HCT116 (cell line): ENCODE results near the gene DOK7. TPM values are rescaled to one million over a fixed set of nuclear protein-coding genes. Genes with fewer than 3 reads are reported as not detected.

Source experiments
- ATAC-seq: fragments of 200-7000 bp; cut with Tn5 transposase; 2 replicates; pipeline ENCODE4 v1.9.1; 2020; ENCODE audit warnings: mild to moderate bottlenecking, moderate library complexity
- BruUV-seq: library from RNA; stranded (reverse); fragments of 400-500 nt; replicated peaks from 2 replicates; lab custom pipeline; 2021; lab: Mats Ljungman, UMichigan
- CTCF ChIA-PET: fragments of 300-600 bp; sonication (Branson Sonifier 250); formaldehyde crosslinking; loops from one replicate; lab custom pipeline; 2021; ENCODE audit warnings: antibody characterized with exemption; lab: Charles Lee
- POLR2A ChIA-PET: fragments of 300-600, 350-600 bp; sonication (Branson Sonifier 250); formaldehyde crosslinking; loops from one replicate; lab custom pipeline; 2021; ENCODE audit warnings: antibody characterized with exemption; lab: Charles Lee
- RAD21 ChIA-PET, 2 experiments: fragments of 300-600 bp; sonication (Branson Sonifier 250); formaldehyde crosslinking; loops; one replicate each; lab custom pipeline; 2023; ENCODE audit warnings: low total read pairs in 2 of 2; ENCODE audit not compliant: uncharacterized antibody in 2 of 2, unreplicated experiment in 2 of 2, low non-redundant PET in 1 of 2; lab: Charles Lee
- DNase-seq: peaks from one replicate; pipeline ENCODE4 v3.0.0-alpha.2; 2010; ENCODE audit warnings: low read depth, low spot score
- H2AFZ ChIP-seq: fragments of 200-600 bp; shearing (Covaris generic), sonication (generic); 2 replicates; pipeline ENCODE4 v1.6.1; 2017; ENCODE audit warnings: low read depth, mixed run types, mixed read lengths, antibody characterized with exemption, low read length; ENCODE audit not compliant: poor library complexity, severe bottlenecking
- H3K27ac ChIP-seq: 2 replicates; pipeline ENCODE4 v1.5.1; 2012; ENCODE audit warnings: low read depth, low read length
- H3K27me3 ChIP-seq: fragments of 200-600 bp; sonication (generic); 2 replicates; pipeline ENCODE4 v1.6.1; 2016; ENCODE audit warnings: mixed run types, low read length, mixed read lengths; ENCODE audit not compliant: insufficient read depth
- H3K36me3 ChIP-seq, 2 experiments: fragments of 200-500 bp in 1 of 2; fragments of 200-600 bp in 1 of 2; sonication (Bioruptor generic) in 1 of 2; sonication (generic) in 1 of 2; 2 replicates each; pipeline versions ENCODE4 v1.5.1 to v1.6.1; 2014 to 2016; ENCODE audit warnings: low read length in 2 of 2, inconsistent platforms in 1 of 2, mixed read lengths in 1 of 2, mixed run types in 1 of 2; ENCODE audit not compliant: insufficient read depth in 2 of 2, control insufficient read depth in 1 of 2
- H3K4me1 ChIP-seq, 2 experiments: fragments of 200-600 bp in 1 of 2; sonication (generic) in 1 of 2; 2 replicates each; pipeline versions ENCODE4 v1.5.1 to v1.6.1; 2012 to 2017; ENCODE audit warnings: low read length in 2 of 2, inconsistent platforms in 1 of 2, mild to moderate bottlenecking in 1 of 2, mixed read lengths in 1 of 2, mixed run types in 1 of 2, moderate library complexity in 1 of 2; ENCODE audit not compliant: insufficient read depth in 2 of 2, control insufficient read depth in 1 of 2
- H3K4me2 ChIP-seq: fragments of 200-600 bp; sonication (generic); 2 replicates; pipeline ENCODE4 v1.6.1; 2017; ENCODE audit warnings: mixed run types, low read length, mixed read lengths
- H3K4me3 ChIP-seq, 2 experiments: fragments of 200-600 bp in 1 of 2; sonication (generic) in 1 of 2; replicated peaks in 1 of 2; 2 replicates each; pipeline ENCODE4 v1.5.1; 2011 to 2016; ENCODE audit warnings: low read length in 2 of 2, control low read depth in 1 of 2, low read depth in 1 of 2, mild to moderate bottlenecking in 1 of 2, mixed read lengths in 1 of 2, mixed run types in 1 of 2
- H3K79me2 ChIP-seq: fragments of 200-600 bp; sonication (generic); 2 replicates; pipeline ENCODE4 v1.6.1; 2017; ENCODE audit warnings: mild to moderate bottlenecking, mixed run types, low read length, moderate library complexity, mixed read lengths; ENCODE audit not compliant: insufficient read depth
- H3K9ac ChIP-seq: fragments of 200-600 bp; sonication (generic); 2 replicates; pipeline ENCODE4 v1.6.1; 2016; ENCODE audit warnings: low read length, mixed read lengths
- H3K9me2 ChIP-seq: fragments of 200-600 bp; sonication (generic), shearing (Covaris generic); 2 replicates; pipeline ENCODE4 v1.6.1; 2017; ENCODE audit warnings: mixed run types, mild to moderate bottlenecking, moderate library complexity; ENCODE audit not compliant: insufficient read depth
- H3K9me3 ChIP-seq, 2 experiments: fragments of 200-500 bp in 1 of 2; fragments of 200-600 bp in 1 of 2; sonication (Bioruptor generic) in 1 of 2; sonication (generic) in 1 of 2; 2 replicates each; pipeline ENCODE4 v1.6.1; 2014 to 2017; ENCODE audit warnings: low read length in 2 of 2, mixed read lengths in 2 of 2, inconsistent platforms in 1 of 2, low read depth in 1 of 2, mild to moderate bottlenecking in 1 of 2, mixed run types in 1 of 2, moderate library complexity in 1 of 2; ENCODE audit not compliant: control insufficient read depth in 1 of 2, insufficient read depth in 1 of 2
- H4K20me1 ChIP-seq: fragments of 200-600 bp; sonication (generic), shearing (Covaris generic); 2 replicates; pipeline ENCODE4 v1.6.1; 2017; ENCODE audit warnings: mixed run types, mild to moderate bottlenecking, moderate library complexity; ENCODE audit not compliant: insufficient read depth
- CBX3 ChIP-seq: IDR thresholded peaks from 2 replicates; pipeline ENCODE4 v1.6.1; 2012; ENCODE audit warnings: low read depth
- CEBPB ChIP-seq: IDR thresholded peaks from 2 replicates; pipeline ENCODE4 v1.6.1; 2012; ENCODE audit warnings: low read depth
- EZH2phosphoT487 ChIP-seq: fragments of 200-600 bp; IDR thresholded peaks from 2 replicates; pipeline ENCODE4 v1.6.1; 2018; ENCODE audit warnings: antibody characterized with exemption, borderline replicate concordance
- JUND ChIP-seq: IDR thresholded peaks from 2 replicates; pipeline ENCODE4 v1.6.1; 2012
- SIN3A ChIP-seq: IDR thresholded peaks from 2 replicates; pipeline ENCODE4 v1.6.1; 2012; ENCODE audit warnings: low read depth
- SP1 ChIP-seq: IDR thresholded peaks from 2 replicates; pipeline ENCODE4 v1.6.1; 2012; ENCODE audit warnings: low read depth
- TCF7L2 ChIP-seq: IDR thresholded peaks from 2 replicates; pipeline ENCODE4 v1.7.0; 2011; ENCODE audit warnings: borderline replicate concordance, inconsistent platforms; ENCODE audit not compliant: insufficient read depth, insufficient read length; ENCODE audit errors: extremely low read depth
- YY1 ChIP-seq: IDR thresholded peaks from 2 replicates; pipeline ENCODE4 v1.6.1; 2011; ENCODE audit warnings: low read length, low read depth, moderate library complexity, mild to moderate bottlenecking; ENCODE audit not compliant: insufficient replicate concordance; ENCODE audit errors: extremely low read depth
- intact Hi-C: fragments of 100-400 bp; cut with micrococcal nuclease; formaldehyde crosslinking; loops from 2 replicates; pipeline ENCODE4 v1.10.0; 2022
- total RNA-seq: library from RNA; stranded (reverse); gene quantifications from one replicate; pipeline ENCODE4 v1.2.1, GENCODE V29; 2021; ENCODE audit not compliant: unreplicated experiment
- TF ChIP-seq, protein P1 (sequence below): IDR thresholded peaks from 2 replicates; pipeline ENCODE4 v1.6.1; 2012
- TF ChIP-seq, protein P2 (sequence below): IDR thresholded peaks from 2 replicates; pipeline ENCODE4 v1.6.1; 2012
- TF ChIP-seq, protein P3 (sequence below), 3 experiments: fragments of 200-600 bp in 1 of 3; sonication (generic) in 1 of 3; IDR thresholded peaks in 2 of 3; conservative IDR thresholded peaks in 1 of 3; 2 replicates each; pipeline ENCODE4 v1.5.1; 2012 to 2017; ENCODE audit warnings: low read depth in 2 of 3, low read length in 2 of 3, antibody characterized with exemption in 1 of 3, borderline replicate concordance in 1 of 3, control low read depth in 1 of 3, mild to moderate bottlenecking in 1 of 3, mixed read lengths in 1 of 3, mixed run types in 1 of 3, moderate library complexity in 1 of 3; ENCODE audit not compliant: insufficient read depth in 1 of 3
- TF ChIP-seq, protein P4 (sequence below): IDR thresholded peaks from 2 replicates; pipeline ENCODE4 v1.6.1; 2012; ENCODE audit warnings: low read depth

DOK7 gene
- total RNA-seq, 1 experiment from 2014 or later = 2.4 TPM

DNA sequence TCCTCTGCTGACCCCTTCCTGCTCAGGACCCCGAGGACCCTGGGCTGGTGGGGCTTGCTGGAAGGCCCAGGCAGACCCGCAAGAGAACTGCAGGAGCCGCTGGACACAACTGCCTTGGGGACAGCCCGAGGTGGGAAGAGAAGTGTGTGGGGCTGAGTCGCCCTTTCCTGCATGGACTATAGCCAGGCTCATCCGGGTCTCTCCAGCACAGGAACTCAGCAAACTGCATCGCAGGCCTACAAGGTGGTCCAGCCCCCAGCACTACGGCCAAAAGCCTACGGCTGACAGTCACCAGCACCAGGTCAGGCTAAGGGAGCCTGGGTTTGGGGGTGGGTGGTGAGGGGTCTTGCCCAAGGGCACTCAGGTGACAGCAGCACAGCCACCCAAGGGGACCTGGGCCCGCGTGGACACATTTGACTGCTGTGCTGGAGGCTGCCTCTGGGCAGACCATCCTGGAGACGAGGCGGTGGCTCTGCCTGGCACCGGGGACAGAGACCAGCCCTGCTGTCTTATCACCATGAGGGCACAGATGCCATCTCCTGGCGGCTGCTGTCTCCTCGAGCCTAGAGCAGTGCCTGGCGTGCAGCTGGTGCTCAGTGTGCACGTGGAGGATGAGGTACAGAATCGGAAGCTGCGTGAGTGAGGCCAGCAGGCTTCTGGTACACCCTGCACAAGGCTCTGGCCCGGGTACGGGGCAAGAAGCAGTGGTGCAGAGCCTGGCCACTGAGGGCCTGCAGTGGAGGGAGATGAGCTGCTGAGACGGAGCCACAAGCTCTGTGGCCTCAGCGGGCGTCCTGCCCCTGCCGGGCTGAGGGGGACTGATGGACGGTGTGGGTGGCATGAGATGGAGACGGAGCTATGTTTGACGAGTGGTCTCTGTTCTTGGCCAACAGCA, 54.0 kb downstream of the DOK7 start:
- no peaks in the 10 kb centered on the region for H3K27me3 ChIP-seq
- CTCF ChIA-PET = no interaction called here

DNA sequence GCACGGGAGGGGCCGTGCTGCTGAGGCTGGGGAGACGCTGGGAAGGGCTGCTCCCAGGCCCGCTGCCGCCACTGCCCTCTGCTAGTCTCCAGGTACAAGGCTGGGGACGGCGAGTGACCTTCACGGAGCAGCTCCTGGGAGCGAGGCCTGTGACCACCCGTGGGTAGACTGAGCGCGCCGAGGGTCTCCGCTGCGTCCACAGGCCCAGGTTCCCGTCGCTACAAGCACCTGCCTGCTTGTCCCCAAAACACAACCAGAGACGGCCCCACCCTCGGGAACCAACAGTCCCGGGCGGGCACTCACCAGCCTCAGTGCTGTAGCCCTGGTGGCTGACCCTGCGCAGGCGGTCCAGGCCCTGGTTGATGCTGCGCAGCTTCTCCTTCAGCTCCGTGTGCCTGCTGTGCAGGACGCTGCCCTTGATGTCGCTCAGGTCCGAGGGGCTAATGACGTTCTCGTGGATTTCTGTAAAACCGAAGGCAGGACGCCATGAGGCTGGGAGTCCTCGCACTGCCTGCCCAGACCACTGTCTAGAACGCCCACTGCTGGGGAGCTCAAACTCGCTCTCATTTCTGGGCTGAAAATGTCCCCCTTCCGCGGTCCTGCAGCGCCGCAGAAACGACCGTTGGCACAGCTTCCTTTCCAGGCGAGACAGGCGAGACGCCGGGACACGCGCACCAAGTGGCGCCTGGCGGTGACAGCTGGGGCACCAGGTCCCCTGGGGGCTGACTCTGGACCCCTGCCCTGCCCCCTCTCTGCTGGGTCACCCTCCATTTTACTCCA, 54.8 kb downstream of the DOK7 start:
- H3K36me3 ChIP-seq = peaks cover 20 to 29% of the 10 kb centered on the region in 2 experiments
- TF ChIP-seq TCF7L2 (no peak), SIN3A (no peak), SP1 (no peak), CBX3 (no peak), JUND (no peak), CEBPB (no peak), EZH2phosphoT487 (no peak)
- TF ChIP-seq, protein P1, sequence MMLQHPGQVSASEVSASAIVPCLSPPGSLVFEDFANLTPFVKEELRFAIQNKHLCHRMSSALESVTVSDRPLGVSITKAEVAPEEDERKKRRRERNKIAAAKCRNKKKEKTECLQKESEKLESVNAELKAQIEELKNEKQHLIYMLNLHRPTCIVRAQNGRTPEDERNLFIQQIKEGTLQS = no peak
- TF ChIP-seq, protein P2, sequence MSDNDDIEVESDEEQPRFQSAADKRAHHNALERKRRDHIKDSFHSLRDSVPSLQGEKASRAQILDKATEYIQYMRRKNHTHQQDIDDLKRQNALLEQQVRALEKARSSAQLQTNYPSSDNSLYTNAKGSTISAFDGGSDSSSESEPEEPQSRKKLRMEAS = no peak
- TF ChIP-seq, protein P3, sequence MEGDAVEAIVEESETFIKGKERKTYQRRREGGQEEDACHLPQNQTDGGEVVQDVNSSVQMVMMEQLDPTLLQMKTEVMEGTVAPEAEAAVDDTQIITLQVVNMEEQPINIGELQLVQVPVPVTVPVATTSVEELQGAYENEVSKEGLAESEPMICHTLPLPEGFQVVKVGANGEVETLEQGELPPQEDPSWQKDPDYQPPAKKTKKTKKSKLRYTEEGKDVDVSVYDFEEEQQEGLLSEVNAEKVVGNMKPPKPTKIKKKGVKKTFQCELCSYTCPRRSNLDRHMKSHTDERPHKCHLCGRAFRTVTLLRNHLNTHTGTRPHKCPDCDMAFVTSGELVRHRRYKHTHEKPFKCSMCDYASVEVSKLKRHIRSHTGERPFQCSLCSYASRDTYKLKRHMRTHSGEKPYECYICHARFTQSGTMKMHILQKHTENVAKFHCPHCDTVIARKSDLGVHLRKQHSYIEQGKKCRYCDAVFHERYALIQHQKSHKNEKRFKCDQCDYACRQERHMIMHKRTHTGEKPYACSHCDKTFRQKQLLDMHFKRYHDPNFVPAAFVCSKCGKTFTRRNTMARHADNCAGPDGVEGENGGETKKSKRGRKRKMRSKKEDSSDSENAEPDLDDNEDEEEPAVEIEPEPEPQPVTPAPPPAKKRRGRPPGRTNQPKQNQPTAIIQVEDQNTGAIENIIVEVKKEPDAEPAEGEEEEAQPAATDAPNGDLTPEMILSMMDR (IDR thresholded peaks at IDR 0.05 in 2 of 3, conservative IDR thresholded peaks at IDR 0.05 in 1 of 3; ENCODE audit: borderline replicate concordance in 1 of 3, insufficient read depth in 1 of 3, low read depth in 2 of 3, low read length in 2 of 3) = no peak
- TF ChIP-seq, protein P4, sequence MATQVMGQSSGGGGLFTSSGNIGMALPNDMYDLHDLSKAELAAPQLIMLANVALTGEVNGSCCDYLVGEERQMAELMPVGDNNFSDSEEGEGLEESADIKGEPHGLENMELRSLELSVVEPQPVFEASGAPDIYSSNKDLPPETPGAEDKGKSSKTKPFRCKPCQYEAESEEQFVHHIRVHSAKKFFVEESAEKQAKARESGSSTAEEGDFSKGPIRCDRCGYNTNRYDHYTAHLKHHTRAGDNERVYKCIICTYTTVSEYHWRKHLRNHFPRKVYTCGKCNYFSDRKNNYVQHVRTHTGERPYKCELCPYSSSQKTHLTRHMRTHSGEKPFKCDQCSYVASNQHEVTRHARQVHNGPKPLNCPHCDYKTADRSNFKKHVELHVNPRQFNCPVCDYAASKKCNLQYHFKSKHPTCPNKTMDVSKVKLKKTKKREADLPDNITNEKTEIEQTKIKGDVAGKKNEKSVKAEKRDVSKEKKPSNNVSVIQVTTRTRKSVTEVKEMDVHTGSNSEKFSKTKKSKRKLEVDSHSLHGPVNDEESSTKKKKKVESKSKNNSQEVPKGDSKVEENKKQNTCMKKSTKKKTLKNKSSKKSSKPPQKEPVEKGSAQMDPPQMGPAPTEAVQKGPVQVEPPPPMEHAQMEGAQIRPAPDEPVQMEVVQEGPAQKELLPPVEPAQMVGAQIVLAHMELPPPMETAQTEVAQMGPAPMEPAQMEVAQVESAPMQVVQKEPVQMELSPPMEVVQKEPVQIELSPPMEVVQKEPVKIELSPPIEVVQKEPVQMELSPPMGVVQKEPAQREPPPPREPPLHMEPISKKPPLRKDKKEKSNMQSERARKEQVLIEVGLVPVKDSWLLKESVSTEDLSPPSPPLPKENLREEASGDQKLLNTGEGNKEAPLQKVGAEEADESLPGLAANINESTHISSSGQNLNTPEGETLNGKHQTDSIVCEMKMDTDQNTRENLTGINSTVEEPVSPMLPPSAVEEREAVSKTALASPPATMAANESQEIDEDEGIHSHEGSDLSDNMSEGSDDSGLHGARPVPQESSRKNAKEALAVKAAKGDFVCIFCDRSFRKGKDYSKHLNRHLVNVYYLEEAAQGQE = no peak

More for the DNA sequence above, 54.0 kb downstream of the DOK7 start:
- Histone ChIP-seq H3K9me3 (no peaks in the 10 kb centered on the region), H3K4me2 (no peak overlapping the region), H3K9ac (no peak overlapping the region), H3K79me2 (0 out of 2 replicates have a peak, but pooled peaks cover 2% of the 10 kb centered on the region), H3K9me2 (no peaks in the 10 kb centered on the region), H3K4me3 (no peak overlapping the region), H2AFZ (no peak overlapping the region), H4K20me1 (no peaks in the 10 kb centered on the region), H3K36me3 (peaks cover 18 to 38% of the 10 kb centered on the region in 2 experiments), H3K27ac (no peak overlapping the region), H3K4me1 (no peaks in the 10 kb centered on the region)
- ChIA-PET RAD21 (no interaction called here), POLR2A (no interaction called here)
- no peak for TF ChIP-seq YY1
- BruUV-seq = no TSS peak
- no peak for ATAC-seq
- intact Hi-C loops = no loop called here
- DNase-seq = no peak

More for the DNA sequence above, 54.8 kb downstream of the DOK7 start:
- peaks cover 5% of the 10 kb centered on the region; the same call in 1 of the 2 replicates for H3K79me2 ChIP-seq
- no peak overlapping the region for H2AFZ ChIP-seq
- H3K27me3 ChIP-seq = no peaks in the 10 kb centered on the region
- no peak overlapping the region for H3K27ac ChIP-seq
- intact Hi-C loops = no loop called here
- no peaks in the 10 kb centered on the region for H3K4me1 ChIP-seq
- H3K4me3 ChIP-seq = no peak overlapping the region
- no peak overlapping the region for H3K4me2 ChIP-seq
- H3K9me3 ChIP-seq = no peaks in the 10 kb centered on the region
- no peaks in the 10 kb centered on the region for H4K20me1 ChIP-seq
- DNase-seq (no peak), ATAC-seq (no peak)
- no TSS peak for BruUV-seq
- H3K9me2 ChIP-seq = no peaks in the 10 kb centered on the region
- RAD21 ChIA-PET = no interaction called here
- CTCF ChIA-PET = no interaction called here
- POLR2A ChIA-PET = no interaction called here
- H3K9ac ChIP-seq = no peak overlapping the region
